Skeletal muscle satellite cell (primary cell): Measurements from ENCODE around the gene TET3. TPM values are rescaled to one million over a fixed set of nuclear protein-coding genes. Genes with fewer than 3 reads are reported as not detected.
"Not testable (repeated sequence)": the region's sequence is repeated elsewhere in the genome, so short reads cannot be mapped to it uniquely, and the experiment has no call there.

Source experiments
- H3K27me3 ChIP-seq: 2 replicates; pipeline ENCODE4 v1.7.0; 2013; ENCODE audit warnings: low read length; ENCODE audit not compliant: control insufficient read depth, insufficient read depth
- H3K36me3 ChIP-seq: 2 replicates; pipeline ENCODE4 v1.7.0; 2013; ENCODE audit warnings: mild to moderate bottlenecking, control low read depth, low read length; ENCODE audit not compliant: insufficient read depth
- H3K4me1 ChIP-seq: 2 replicates; pipeline ENCODE4 v1.7.0; 2013; ENCODE audit warnings: low read length; ENCODE audit not compliant: control insufficient read depth, insufficient read depth
- H3K4me2 ChIP-seq: 2 replicates; pipeline ENCODE4 v1.7.0; 2013; ENCODE audit warnings: mild to moderate bottlenecking, low read length
- H3K4me3 ChIP-seq: 2 replicates; pipeline ENCODE4 v1.7.0; 2013; ENCODE audit warnings: low read length
- H3K9ac ChIP-seq: 2 replicates; pipeline ENCODE4 v1.7.0; 2013; ENCODE audit warnings: mild to moderate bottlenecking, low read depth, low read length, moderate library complexity
- H3K9me3 ChIP-seq: replicated peaks from 2 replicates; pipeline ENCODE4 v1.7.0; 2013; ENCODE audit warnings: mild to moderate bottlenecking, control low read depth, low read length
- total RNA-seq: library from RNA; depleted of rRNA; stranded (reverse); fragments of >200 nt; gene quantifications from 2 replicates; pipeline ENCODE4 v1.2.3, GENCODE V29; 2012; rRNA removed

The TET3 gene
- 2.3 and 2.6 TPM in 2 replicates for total RNA-seq

DNA sequence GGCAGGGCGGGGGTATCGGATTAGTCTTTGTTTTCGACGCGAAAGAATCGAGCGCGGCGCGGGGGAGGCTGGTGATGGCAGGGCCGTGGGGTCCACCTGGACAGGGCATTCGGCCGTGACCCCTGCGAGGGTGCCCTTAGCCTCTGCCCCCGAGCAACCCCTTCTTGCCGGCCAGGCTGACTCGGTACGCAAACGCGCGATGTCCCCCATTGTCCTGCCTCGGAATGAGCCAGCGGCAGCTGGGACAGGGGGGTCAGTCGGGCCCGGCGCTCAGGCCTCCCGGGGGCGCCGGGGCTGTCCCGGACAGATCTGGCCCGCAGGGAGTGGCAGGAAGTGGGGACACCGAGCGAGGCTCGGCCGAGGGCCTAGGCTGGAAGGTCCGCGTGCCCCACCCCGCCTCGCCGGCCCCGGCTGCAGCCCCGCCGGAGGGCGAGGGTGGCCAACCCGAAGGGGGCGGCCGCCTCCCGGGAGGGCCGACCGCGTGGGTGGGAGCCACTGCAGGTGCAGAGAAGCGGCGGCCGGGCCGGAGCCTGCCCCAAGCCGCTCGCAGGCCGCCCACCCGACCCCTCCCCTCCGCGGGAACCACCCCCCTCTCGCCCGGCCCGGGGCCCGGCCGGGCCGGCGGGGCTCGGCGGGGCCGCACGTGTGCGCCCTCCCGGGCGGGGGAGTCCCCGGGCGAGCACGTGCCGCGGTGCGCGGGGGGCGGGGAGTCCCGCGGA lies at the start of gene TET3:
Gene TET3, plus strand, starts transcription at position 708 of the 719 bp plus-strand sequence. CDS start 1,494 bp downstream, outside the sequence.
- Histone ChIP-seq H3K4me3 (peak within 1 kb of the TSS; percentile 71), H3K9ac (peak within 1 kb of the TSS; percentile 70), H3K4me1 (peaks cover 58% of the 10 kb centered on the region), H3K36me3 (peaks cover 12% of the 10 kb centered on the region), H3K27me3 (no peaks in the 10 kb centered on the region), H3K4me2 (peak within 1 kb of the TSS; percentile 87), H3K9me3 (no peaks in the 10 kb centered on the region)

DNA sequence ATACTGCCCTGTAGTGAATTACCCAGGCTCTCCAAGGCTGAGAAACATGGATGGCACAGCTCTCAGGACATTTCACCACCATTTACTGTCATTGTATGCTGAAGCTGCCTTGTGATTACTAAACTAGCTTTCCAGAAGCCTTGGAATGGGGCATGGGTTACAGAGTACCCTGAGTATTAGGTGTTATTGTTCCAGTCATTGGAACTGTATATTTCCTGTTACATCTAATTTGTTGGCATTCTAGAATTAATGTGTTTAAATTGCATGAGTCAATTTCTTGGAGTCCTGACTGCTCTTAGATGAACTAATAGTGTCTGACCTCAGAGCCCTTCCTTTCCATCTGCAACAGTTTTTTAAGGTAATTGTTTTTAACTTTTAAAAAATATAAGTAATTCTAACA lies 49.1 kb upstream of the TET3 start:
- Histone ChIP-seq H3K27me3 (no peaks in the 10 kb centered on the region), H3K4me2 (no peak overlapping the region), H3K9me3 (no peaks in the 10 kb centered on the region), H3K36me3 (peaks cover 26% of the 10 kb centered on the region), H3K4me3 (no peak overlapping the region), H3K9ac (no peak overlapping the region), H3K4me1 (peaks cover 65% of the 10 kb centered on the region)

DNA sequence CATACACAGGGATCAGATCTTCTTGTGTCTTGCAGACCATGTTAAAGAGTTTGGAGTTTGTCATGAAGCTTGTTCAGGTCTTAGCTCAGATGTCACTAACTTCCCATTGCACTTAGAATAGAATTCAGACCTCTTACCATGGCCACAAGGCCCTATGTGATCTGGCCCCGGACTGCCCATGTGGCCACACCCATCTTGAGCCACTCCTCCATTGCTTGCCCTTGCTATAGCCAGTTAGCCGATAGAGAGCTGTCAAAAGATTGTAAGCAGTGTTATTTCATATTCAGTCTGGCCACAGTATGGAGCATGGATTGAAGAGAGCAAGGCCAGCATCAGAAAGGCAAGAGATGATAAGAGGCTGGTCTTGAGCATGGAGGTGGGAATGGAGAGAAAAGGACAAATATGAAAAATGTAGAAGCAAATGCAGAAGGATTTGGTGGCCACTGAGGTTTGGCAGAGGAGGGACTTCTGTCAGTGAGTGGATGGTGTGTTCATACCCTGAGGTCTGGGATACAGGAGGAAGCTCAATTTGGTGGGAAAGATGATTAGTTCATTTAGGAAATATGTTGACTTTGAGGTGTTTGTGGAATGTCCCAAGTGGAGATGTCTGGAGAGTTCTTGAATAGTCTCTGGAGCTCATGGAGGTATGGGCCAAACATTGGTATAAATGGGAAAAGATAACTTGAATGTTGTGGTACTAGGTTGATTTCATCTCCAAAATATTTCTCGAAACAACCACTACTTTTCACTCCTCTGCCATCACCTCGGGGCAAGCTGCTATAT lies 47.4 kb upstream of the TET3 start:
- H3K36me3 ChIP-seq = peaks cover 35% of the 10 kb centered on the region
- H3K4me1 ChIP-seq = peaks cover 54% of the 10 kb centered on the region
- no peak overlapping the region for H3K9ac ChIP-seq
- H3K4me2 ChIP-seq = no peak overlapping the region
- no peak overlapping the region for H3K4me3 ChIP-seq
- H3K27me3 ChIP-seq = no peaks in the 10 kb centered on the region
- H3K9me3 ChIP-seq = no peaks in the 10 kb centered on the region

GRCh38 chr2:73937899-73938298 lies 46.8 kb upstream of the TET3 start:
- no peak overlapping the region for H3K9ac ChIP-seq
- H3K4me1 ChIP-seq = peaks cover 48% of the 10 kb centered on the region
- H3K4me2 ChIP-seq = no peak overlapping the region
- H3K4me3 ChIP-seq = no peak overlapping the region
- H3K27me3 ChIP-seq = no peaks in the 10 kb centered on the region
- H3K9me3 ChIP-seq = no peaks in the 10 kb centered on the region
- H3K36me3 ChIP-seq = peaks cover 32% of the 10 kb centered on the region

- H3K4me3 ChIP-seq = peak overlapping the region; percentile 20
- peaks cover 25% of the 10 kb centered on the region for H3K36me3 ChIP-seq
- H3K4me1 ChIP-seq = peaks cover 41% of the 10 kb centered on the region
- H3K9me3 ChIP-seq = no peaks in the 10 kb centered on the region
- H3K9ac ChIP-seq = peak overlapping the region; percentile 11
- H3K4me2 ChIP-seq = peak overlapping the region; percentile 57
- no peaks in the 10 kb centered on the region for H3K27me3 ChIP-seq
These were observed 45.9 kb upstream of the TET3 start for GRCh38 chr2:73938718-73939352.

DNA sequence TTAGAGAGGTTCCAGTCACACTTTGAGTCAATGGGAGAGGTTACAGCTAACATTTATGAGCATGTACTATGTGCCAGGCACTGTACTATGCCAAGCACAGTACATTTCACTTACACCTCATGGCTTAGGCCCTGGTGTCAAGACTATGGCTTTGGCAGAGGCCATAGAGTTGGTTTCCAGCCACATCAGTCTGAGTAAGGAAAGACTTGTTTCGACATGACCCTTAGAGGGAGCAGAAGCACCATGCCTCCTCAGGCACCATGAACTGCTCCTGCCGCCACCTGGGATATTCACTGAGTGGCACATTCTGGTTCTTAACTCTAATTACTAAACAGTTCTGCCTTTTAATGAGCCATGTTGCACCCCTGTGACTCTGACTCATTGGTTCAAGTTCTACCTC lies 45.3 kb upstream of the TET3 start:
- Histone ChIP-seq H3K4me1 (peaks cover 41% of the 10 kb centered on the region), H3K4me2 (peak overlapping the region; percentile 10), H3K9me3 (no peaks in the 10 kb centered on the region), H3K9ac (no peak overlapping the region), H3K27me3 (no peaks in the 10 kb centered on the region), H3K36me3 (peaks cover 29% of the 10 kb centered on the region), H3K4me3 (no peak overlapping the region)

GRCh38 chr2:73940066-73940465 lies 44.6 kb upstream of the TET3 start:
- Histone ChIP-seq H3K4me1 (peaks cover 41% of the 10 kb centered on the region), H3K36me3 (peaks cover 34% of the 10 kb centered on the region)
- H3K4me3 ChIP-seq, H3K4me2 ChIP-seq, H3K27me3 ChIP-seq, H3K9ac ChIP-seq, H3K9me3 ChIP-seq: not testable (repeated sequence)

GRCh38 chr2:73942664-73943063 lies 42.0 kb upstream of the TET3 start:
- Histone ChIP-seq H3K9ac (no peak overlapping the region), H3K4me2 (no peak overlapping the region), H3K36me3 (peaks cover 43% of the 10 kb centered on the region), H3K4me1 (peaks cover 24% of the 10 kb centered on the region), H3K27me3 (no peaks in the 10 kb centered on the region), H3K9me3 (no peaks in the 10 kb centered on the region), H3K4me3 (no peak overlapping the region)

- no peak overlapping the region for H3K9ac ChIP-seq
- H3K4me1 ChIP-seq = peaks cover 5% of the 10 kb centered on the region
- peaks cover 57% of the 10 kb centered on the region for H3K36me3 ChIP-seq
- H3K4me2 ChIP-seq = no peak overlapping the region
- no peak overlapping the region for H3K4me3 ChIP-seq
- no peaks in the 10 kb centered on the region for H3K27me3 ChIP-seq
- no peaks in the 10 kb centered on the region for H3K9me3 ChIP-seq
These were observed 40.0 kb upstream of the TET3 start for GRCh38 chr2:73944714-73945113.

- Histone ChIP-seq H3K27me3 (no peaks in the 10 kb centered on the region), H3K4me1 (no peaks in the 10 kb centered on the region), H3K36me3 (peaks cover 57% of the 10 kb centered on the region), H3K9me3 (no peaks in the 10 kb centered on the region), H3K4me3 (no peak overlapping the region), H3K4me2 (no peak overlapping the region), H3K9ac (no peak overlapping the region)
These were observed 38.5 kb upstream of the TET3 start for GRCh38 chr2:73946215-73946614.

- Histone ChIP-seq H3K4me3 (no peak overlapping the region), H3K36me3 (peaks cover 61% of the 10 kb centered on the region), H3K4me2 (no peak overlapping the region), H3K4me1 (no peaks in the 10 kb centered on the region), H3K9ac (no peak overlapping the region), H3K9me3 (no peaks in the 10 kb centered on the region), H3K27me3 (no peaks in the 10 kb centered on the region)
These were observed 38.0 kb upstream of the TET3 start for GRCh38 chr2:73946666-73947065.
